T-helper 9 cell (primary cell): ENCODE measurements around the gene TRIM10.
A peak's percentile ranks its signal among the peaks of the same experiment; 100 is the strongest.
"Not testable (repeated sequence)": the region's sequence is repeated elsewhere in the genome, so short reads cannot be mapped to it uniquely, and the experiment has no call there.

Experiments used
- DNase-seq: peaks from one replicate; pipeline ENCODE4 v3.0.0-alpha.2; 2020

The TRIM10 gene

DNA sequence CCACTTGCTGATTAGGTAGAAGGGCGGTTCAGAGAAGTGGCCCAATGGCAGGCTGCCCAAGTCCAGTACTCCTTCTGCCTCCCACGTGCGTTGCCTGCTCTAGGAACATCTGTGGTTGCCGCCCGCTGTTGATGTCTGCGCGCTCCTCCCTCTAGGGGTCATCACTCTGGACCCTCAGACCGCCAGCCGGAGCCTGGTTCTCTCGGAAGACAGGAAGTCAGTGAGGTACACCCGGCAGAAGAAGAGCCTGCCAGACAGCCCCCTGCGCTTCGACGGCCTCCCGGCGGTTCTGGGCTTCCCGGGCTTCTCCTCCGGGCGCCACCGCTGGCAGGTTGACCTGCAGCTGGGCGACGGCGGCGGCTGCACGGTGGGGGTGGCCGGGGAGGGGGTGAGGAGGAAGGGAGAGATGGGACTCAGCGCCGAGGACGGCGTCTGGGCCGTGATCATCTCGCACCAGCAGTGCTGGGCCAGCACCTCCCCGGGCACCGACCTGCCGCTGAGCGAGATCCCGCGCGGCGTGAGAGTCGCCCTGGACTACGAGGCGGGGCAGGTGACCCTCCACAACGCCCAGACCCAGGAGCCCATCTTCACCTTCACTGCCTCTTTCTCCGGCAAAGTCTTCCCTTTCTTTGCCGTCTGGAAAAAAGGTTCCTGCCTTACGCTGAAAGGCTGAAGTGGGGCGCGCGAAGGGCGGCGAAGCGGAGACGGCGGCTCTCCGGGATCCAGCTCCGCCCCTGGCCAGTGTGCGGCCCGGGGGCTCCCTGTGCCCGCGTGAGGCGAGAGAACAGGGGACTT lies 10.9 kb upstream of the TRIM10 start:
- no peak for DNase-seq

DNA sequence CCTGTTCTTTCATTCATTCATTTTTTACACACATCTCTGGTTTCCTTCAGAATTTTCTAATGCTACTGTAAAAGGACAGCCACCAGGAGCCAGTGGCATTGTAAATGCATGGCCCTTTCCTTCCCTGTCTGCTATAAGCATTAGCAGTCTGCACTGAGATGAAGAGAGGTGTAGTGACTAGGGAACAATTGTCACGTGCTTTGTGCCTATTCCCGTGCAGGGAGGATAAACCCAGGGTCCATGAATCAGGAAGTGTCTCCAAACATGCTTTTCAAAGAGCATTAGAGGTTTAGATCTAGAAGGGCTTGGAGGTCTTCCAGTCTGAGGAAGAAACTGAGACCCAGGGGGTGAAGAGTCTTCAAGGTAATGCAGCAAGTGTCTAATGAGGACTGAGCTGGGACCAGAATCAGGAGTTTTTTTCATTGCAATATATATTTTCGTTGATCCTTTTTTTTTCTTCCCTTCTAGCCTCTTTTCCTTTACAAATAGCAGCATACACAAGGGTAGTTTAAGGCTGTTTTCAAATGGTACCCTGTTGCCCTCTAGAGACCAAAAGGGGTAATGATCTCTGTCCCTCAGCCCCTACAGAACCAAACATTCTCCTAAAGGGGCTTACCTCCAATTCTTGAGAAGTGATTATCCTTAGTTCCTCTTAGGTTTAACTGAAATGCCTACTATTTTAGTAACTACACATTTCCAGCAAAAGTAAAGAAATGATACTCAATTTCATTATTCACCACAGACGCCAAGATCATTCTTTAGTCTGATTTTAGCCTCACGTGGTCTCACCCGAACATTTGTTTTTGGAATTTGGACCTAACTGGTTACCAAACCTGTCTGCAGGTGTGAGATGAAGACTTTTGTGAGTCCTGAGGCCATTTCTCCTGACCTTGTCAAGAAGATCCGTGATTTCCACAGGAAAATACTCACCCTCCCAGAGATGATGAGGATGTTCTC lies 8.9 kb upstream of the TRIM10 start:
- no peak for DNase-seq

DNA sequence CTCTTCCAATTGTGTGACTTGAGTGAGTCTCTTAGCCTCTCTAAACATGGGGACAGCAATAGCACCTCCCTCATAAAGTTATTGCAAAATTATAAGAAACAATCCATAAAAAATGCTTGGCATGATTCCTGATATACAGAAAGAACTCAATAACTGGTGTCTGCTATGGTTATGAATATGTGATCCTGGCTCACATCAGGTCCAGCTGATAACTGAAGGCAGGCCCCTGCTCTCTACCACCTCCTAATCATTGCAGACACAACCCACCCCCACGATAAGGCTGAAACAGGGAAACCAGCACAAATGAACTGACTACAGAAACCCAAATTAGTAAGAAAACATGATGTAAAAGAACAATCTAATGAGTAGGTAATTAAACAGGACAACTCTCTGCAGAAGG lies 7.7 kb upstream of the TRIM10 start:
- DNase-seq: no peak

DNA sequence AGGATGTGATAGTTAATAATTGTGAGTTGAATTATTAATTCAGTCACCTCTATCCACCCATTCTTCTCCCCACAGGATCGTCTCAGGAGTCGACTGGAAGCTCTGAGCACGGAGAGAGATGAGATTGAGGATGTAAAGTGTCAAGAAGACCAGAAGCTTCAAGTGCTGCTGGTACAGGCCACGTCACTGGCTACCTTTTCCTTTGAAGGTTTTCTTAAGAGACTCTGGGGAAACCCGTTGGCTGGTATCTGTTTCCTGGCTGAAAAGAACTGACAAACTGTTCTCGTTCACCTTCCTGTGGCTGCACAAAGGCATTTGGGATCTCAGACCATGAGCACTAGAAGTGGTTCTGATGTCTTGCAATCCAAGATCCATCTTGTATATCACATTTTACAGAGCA lies 6.1 kb upstream of the TRIM10 start:
- DNase-seq: no peak

DNA sequence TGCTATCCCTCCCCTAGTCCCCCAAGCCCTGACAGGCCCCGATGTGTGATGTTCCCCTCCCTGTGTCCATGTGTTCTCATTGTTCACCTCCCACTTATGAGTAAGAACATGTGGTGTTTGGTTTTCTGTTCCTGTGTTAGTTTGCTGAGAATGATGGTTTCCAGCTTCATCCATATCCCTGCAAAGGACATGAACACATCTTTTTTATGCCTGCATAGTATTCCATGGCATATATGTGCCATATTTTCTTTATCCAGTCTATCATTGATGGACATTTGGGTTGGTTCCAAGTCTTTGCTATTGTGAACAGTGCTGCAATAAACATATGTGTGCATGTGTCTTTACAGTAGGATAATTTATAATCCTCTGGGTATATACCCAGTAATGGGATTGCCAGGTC lies 4.2 kb upstream of the TRIM10 start:
- DNase-seq: not testable (repeated sequence)

DNA sequence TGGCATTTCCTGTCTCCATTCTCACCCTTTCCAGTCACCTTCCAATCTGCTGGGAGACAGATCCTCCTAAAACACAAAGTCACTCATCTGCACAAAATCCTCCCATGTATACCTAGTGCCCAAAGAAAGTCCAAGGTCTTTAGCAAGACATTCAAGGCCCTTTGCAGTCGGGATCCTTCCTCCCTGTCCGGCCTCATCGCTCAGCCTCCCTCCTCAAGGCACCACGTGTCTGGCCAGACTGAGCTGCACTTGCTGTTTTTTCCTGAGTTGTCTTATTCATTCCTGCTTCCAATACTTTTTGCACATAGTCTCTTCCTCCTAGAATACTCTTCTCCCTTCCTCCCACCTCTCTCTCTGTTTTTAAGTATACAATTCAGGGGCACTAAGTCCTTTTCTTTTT lies 3.7 kb upstream of the TRIM10 start:
- DNase-seq: no peak

DNA sequence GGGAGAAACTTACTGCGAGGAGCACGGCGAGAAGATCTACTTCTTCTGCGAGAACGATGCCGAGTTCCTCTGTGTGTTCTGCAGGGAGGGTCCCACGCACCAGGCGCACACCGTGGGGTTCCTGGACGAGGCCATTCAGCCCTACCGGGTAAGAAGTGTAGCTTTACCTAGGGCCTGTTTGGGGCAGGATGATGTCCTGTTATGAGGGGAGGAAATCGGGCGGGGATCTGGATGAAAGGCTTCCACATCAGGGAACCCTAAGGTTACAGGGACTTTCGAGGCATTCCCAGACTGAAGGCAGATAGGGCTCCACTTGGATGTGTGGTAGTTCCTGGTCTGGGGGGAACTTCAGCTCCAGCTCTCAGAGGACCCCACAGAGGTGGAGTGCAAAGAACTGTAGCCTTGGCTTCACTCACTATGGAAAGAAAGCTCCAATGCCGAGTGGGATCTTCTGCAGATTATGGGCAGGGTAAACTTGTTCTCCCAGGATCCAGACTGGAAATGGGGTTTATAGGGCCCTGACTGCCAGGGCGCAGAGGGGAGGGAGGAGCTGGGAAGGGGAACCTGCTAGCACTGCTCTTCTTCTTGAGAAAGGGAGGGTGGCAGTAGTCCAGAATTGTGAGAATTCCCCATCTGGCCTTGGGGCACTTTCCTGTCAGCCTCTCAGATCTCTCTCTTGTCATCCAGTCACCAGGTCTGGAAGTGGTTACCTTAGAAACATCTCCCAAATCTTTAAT lies 3.1 kb upstream of the TRIM10 start:
- DNase-seq: no peak

DNA sequence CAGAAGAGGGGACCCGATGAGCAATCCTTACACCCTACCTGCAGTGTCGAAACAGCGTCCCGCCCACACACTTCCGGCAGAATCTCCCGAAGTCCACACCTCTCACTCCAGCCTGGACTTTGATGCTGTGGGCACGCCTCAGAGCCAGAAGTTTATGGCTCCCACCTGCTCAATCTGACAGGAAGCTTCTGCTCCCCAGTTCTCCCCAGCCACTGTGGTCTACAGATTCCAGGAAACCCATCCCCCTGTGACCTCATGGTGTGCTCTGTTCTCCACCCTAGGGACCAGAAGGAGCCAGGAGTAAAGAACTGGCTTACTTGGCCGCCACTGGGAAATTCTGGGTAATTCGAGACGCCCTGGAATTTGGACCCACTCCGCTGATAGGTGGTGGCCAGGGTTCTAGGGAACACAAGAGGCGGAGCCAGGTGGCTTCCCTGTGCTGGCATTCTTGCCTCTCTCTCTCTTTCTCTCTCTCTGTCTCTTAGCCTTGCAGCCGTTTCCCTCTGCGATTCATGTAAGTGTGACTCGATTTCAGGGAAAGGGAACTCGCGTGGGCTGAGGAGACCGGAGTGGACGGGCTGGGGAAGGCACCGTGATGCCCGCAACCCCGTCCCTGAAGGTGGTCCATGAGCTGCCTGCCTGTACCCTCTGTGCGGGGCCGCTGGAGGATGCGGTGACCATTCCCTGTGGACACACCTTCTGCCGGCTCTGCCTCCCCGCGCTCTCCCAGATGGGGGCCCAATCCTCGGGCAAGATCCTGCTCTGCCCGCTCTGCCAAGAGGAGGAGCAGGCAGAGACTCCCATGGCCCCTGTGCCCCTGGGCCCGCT lies 2.3 kb upstream of the TRIM10 start, which contains the start of gene TRIM15:
TSS of gene TRIM15 (plus strand) at position 457 of the 828 bp plus-strand sequence. CDS start at position 596, 139 bp downstream.
- DNase-seq: peak; percentile 13

DNA sequence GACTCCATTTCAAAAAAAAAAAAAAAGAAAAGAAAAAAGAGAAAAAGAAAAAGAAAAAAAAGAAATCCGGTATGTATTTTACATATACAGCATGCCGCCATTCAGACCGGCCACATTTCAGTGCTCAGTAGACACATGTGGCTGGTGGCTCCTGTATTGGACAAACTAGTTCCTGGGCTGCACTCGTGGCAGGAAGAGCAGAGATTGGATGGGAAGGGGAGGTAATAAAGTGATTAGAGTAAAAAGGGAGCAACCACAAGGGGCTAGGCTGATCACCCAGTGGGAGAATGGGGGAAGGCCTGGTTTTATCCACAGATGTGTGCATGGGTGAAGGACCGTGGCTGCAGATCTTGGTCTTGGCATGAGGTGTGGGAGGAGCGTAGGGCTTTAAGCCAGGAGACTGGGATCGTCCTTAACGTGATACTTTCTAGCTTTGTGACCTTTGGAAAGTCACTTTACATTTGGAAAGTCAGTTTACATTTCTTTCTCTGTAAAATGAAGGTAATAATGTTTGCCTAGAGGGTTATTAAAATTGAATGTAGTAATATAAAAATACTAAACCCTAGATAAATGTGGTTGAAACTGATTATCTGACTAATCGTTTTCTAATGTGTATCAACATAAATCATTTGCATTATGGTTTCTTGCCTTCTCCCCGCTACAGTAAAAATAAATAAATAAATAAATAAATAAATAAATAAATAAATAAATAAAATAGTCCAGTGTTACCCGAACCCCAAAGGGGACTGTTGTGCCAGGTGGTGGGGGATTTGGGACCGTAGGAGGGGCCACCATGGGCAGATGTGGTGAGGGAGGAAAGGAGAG lies 1.5 kb upstream of the TRIM10 start:
- no peak for DNase-seq

DNA sequence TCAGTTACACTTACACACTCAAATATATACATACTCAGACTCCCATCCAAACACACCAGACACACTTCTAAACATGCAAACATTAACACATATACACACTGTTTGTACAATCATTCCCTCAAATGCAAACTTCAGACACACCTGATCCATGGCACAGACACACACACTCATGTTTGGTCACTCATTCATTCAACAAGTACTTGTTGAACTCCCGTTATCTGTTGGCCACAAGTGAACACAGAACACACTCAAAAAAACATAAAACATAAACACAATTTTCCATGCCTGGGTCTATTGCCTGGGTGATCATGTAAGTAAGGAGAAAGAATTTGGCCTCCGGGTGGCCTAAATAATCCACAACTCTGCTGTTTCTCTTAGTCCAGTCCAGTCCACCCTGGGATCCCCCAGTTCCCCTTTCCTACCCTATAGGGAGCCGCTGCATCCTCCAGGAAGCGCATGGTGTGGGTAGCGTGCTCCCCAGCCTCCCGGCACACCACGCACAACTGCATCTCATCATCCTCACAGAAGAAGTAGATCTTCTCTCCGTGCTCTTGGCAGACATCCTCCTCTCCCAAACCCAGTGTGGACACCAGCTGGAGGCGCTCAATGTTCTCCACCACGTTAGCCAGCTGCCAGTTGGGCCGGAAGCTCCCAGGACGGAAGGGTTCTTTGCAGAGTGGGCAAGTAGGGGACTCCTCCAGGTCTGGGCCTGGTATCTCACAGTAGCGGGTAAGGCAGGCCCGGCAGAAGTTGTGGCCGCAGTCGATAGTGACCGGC lies 815 bp downstream of the TRIM10 start:
- no peak for DNase-seq

DNA sequence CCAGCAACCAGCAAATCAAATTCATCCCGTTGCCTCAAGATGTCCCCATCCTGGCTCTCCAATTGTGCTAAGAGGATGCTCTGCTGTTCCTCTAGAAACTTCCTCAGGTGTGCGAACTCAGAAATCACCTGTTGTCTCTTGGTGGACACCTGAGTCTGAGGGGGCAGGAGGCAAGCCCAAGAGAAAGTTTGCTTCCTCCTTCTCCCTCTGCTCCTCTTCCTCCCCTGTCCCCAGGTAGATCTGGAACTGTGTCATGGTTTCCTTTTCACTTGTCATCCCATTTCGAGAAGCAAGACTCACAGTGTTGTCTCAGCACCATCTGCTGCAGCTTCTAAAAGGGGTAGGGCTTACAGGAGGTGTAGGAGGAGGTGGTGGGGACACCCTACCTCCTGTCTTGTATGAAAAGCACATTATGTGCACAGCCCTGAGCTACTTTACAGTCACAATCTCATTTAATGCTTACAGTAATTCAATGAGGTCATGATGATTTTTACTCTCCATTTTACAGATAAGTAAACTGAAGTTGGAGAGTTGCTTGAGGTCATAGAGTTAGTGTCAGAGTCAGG lies 2.5 kb downstream of the TRIM10 start:
- no peak for DNase-seq

DNA sequence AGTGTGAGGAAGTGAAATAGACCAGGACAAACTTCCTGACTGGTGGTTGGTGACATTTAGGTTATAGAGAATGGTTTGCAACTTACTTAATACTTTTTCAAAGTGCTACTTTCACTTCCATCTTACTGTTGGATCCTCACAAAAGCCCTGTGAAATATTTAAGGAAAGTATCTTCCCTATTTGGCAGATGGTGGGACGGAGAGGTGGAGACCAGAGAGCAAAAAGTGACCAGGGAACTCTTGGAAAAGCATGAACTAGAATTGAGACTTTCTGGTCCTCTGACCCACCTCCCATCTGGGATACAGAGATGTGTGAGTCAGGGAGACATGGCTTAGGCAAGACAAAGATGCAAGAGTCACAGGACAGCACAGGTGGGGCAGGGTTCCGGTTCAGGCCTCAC lies 3.0 kb downstream of the TRIM10 start:
- no peak for DNase-seq

DNA sequence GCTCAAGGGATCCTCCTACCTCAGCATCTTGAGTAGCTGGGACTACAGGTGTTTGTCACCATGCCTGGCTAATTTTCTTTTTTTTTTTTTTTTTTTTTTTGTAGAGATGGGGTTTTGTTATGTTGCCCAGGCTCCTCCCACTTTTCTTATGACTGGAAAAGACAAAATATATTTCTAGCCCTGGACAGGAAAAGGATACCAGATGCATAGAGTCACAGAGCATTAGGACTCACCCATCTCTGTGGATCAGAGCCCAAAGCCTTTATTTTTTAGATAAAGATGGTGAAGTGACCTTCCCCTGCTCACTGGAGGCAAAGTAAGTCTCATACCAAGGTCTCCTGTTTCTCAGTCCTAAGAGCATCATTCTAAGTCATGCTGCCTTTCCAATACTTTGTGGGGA lies 3.4 kb downstream of the TRIM10 start:
- no peak for DNase-seq

DNA sequence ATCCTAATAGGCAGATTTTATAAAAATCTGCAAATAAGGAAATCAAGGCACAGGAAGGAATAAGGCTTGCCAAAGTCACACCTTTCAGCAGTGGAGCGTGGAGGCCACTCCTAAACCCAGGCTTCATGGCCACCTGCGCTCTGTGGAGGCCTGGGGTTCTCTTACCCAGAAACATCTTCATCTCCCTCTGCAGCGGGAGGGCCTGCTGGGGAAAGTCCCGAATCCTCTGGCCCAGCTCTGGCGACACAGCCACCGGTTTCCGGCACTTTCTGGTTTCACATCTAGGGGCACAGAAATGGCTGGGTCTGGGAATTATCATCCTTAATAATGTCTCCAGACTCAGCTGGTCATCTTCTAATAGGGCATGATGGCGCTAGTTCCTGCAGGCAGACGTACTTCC lies 4.2 kb downstream of the TRIM10 start:
- no peak for DNase-seq

DNA sequence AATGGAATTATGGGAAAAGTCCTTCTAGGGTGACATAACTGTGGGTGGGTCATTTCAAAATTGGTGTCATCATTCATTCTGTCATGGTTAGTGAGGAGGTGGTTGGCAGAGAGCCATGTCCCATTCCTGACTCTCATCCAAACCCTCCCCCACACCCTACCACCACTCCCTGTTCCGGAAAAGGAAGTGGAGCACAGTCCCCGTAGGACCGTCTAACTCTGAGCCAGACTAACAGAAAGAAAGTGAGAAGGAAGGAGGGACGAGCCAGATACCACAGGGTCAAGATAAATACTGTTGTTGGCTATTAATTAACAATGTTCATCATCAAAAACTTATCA lies 4.8 kb downstream of the TRIM10 start:
- no peak for DNase-seq

DNA sequence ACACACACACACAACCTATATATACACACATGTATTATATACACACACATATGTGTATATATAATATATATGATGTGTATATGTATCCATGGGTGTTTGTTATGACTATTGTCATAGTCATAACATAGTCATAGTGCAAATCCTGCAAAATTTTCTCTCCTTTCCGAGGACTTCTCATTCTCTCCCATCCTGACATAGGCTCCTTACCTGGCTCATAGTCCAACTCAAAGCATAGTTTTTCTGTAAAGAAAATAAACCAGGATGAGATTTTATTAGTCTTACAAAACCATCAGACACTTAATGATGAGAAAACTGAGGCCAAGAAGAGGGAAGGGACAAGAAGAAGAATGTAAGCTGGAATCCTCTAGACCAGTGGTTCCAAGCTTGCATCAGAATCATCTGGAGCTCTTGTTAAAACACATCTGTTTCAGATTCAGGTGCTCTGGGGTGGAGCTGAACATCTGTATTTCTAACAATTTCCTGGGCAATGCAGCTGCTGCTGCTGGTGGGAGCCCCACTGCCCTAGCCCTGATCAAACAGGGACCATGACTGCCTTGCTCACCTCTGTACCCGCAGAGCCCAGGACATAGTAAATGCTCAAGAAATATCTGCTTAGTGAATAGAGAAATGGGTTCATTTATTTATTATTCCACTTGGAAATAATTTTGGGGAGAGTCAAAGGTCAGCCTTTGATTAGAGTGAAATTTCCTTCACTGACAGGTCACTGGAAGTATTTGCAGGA lies 5.3 kb downstream of the TRIM10 start:
- no peak for DNase-seq

DNA sequence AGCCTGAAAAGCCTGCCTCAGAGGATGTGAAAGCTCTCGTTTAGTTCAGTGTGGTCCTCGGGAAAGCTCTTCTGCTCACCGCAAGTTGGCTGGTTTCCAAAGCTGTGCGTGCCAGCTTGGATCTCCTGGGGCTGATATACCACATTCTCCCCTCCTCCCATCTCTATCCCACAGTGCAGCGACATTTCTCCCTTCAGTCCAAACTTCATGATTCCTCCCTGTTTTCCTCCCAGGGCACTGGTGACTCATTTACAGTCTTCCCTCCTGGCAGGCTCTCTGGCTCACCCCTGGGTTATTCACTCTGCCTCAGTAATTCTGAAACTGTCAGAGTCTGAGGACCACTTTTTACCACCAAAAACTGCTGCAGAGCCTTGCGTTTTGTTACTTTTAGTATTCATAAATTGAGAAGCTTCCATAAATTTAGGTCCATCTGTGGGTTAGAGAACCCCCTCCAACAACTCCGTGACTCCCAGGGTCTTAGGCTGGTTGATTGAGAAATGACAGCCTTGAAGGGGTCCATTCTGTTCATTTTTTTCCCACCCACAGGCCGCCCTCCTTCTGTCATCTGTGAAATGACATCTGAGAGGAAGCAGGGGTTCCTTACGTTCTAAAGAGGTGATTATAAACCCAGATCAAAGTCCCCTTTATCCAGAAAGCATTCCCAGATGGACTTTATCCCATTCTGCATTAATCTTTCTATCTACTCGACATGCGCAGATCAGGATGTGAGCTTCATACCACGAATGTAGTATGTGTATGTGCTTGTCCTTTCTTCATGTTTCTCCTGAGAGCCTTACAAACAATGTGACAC lies 6.1 kb downstream of the TRIM10 start:
- DNase-seq: no peak

DNA sequence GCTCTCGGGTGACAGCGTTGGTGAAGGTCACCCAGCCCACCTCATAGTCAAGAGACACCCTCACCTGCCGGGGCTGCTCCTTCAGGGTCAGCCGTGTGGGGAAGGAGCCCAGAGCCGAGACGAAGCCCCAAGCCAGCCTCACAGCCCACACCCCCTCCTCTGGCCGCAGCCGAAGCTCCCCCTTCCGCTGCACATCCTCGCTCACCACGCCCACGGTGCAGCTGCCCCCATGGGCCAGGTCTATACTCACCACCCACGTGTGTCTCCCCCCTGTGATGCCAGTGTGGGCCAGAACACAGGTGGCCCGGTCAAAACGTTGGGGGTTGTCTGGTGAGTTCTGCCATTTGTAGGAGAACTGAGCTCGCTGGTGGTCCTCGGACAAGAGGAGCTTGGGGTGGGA lies 7.0 kb downstream of the TRIM10 start:
- no peak for DNase-seq
